MG63 (cell line): ENCODE data around the gene KCNMA1. TPM values are rescaled to one million over a fixed set of nuclear protein-coding genes. Genes with fewer than 3 reads are reported as not detected.
"Not testable (repeated sequence)": the region's sequence is repeated elsewhere in the genome, so short reads cannot be mapped to it uniquely, and the experiment has no call there.

Experiments used
- DNase-seq: peaks from one replicate; pipeline ENCODE4 v3.0.0-alpha.2; 2020
- H3K27me3 ChIP-seq: fragments of 250-450 bp; sonication (Bioruptor Pico); 2 replicates; pipeline ENCODE4 v1.5.1; 2020; ENCODE audit warnings: mild to moderate bottlenecking, moderate library complexity
- H3K36me3 ChIP-seq: fragments of 250-450 bp; sonication (Bioruptor Pico); 2 replicates; pipeline ENCODE4 v1.5.1; 2020; ENCODE audit warnings: mild to moderate bottlenecking, moderate library complexity
- H3K4me3 ChIP-seq: fragments of 250-450 bp; sonication (Bioruptor Pico); 2 replicates; pipeline ENCODE4 v1.5.1; 2020; ENCODE audit warnings: mild to moderate bottlenecking, moderate library complexity
- H3K9me3 ChIP-seq: fragments of 250-450 bp; sonication (Bioruptor Pico); 2 replicates; pipeline ENCODE4 v1.5.1; 2020; ENCODE audit warnings: mild to moderate bottlenecking, moderate library complexity
- total RNA-seq: library from RNA; depleted of rRNA; stranded (reverse); fragments of >200 nt; shearing (Covaris generic); gene quantifications from 2 replicates; pipeline ENCODE4 v1.2.3, GENCODE V29; 2014; ENCODE audit warnings: low replicate concordance

KCNMA1 gene
- total RNA-seq, 1 experiment from 2014 or later: 40.8 TPM

DNA sequence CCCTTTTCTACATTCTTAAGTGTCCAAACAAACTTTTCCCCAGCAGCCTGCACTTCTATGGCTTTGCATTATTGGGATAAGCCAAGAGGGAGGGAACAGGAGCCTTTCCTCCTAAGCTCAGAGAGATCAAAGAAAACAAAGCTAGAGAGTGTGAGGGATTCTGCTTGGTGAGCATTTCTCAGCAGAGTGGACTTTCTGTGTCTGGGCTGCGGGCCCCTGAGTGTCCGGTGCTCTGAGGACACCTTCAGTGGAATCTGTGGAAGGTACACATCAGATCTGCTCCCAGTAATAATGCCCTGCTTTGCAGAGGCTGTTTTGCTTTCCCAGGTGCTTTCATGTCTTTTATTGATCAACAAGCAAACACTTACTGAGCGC is 50.2 kb downstream of the KCNMA1 start:
- Histone ChIP-seq H3K4me3 (no peak overlapping the region), H3K27me3 (no peaks in the 10 kb centered on the region), H3K36me3 (peaks cover 24% of the 10 kb centered on the region), H3K9me3 (no peaks in the 10 kb centered on the region)
- DNase-seq: no peak

DNA sequence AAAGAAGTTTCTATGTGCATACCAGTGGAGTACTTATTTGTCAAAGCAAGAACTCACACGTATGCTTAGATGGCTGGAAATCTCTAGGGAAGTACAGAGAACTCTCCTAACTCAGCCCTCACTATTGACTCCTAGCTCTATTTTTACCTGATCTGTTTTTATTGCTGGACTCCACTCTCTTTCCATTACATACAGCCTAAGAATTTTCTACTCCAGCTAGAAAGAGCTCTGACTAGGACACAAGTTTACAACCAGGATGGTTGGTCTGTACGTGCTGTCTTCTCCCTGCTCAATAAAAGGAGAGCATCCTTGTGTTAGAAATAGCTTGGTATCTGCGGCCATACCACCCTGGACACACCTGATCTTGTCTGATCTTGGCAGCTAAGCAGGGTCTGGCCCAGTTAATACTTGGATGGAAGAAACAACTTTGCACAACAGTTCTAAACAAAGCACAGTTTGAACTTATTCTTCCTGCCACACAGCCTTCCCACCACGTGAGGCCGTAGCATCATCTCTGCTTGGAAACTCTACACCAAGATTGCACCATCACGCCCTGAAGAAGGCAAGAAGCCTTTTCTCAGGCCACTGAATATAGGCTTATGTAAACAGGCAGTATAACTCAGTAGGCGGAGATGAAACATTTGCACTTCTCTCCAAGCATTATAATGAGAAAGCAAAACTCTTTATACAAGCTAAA is 50.7 kb downstream of the KCNMA1 start:
- no peaks in the 10 kb centered on the region for H3K9me3 ChIP-seq
- peak; percentile 83 for DNase-seq

DNA sequence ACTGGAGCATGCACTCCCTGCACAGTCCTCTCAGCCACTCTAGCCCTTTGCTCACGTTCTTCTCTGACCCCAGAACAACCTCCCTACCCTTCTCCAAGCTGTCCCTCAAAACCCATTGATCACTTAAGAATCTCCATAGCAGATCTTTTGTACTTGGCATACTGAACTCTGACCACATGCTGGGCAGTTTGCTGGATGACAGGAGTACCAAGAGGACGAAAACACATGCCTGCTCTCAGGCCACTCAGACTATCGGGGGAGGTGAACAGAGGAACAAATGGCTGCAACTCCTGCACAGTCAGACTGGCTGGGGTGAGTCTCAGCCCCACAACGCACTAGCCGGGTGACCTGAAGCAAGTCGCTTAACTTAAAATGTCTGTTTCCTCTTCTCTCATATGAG is 52.7 kb downstream of the KCNMA1 start:
- no peak overlapping the region for H3K4me3 ChIP-seq
- H3K27me3 ChIP-seq: no peaks in the 10 kb centered on the region
- peaks cover 29% of the 10 kb centered on the region for H3K36me3 ChIP-seq
- DNase-seq: no peak
- H3K9me3 ChIP-seq: no peaks in the 10 kb centered on the region

More for the DNA sequence above, 50.7 kb downstream of the KCNMA1 start:
- Histone ChIP-seq H3K4me3 (no peak overlapping the region), H3K27me3 (no peaks in the 10 kb centered on the region), H3K36me3 (peaks cover 24% of the 10 kb centered on the region)

DNA sequence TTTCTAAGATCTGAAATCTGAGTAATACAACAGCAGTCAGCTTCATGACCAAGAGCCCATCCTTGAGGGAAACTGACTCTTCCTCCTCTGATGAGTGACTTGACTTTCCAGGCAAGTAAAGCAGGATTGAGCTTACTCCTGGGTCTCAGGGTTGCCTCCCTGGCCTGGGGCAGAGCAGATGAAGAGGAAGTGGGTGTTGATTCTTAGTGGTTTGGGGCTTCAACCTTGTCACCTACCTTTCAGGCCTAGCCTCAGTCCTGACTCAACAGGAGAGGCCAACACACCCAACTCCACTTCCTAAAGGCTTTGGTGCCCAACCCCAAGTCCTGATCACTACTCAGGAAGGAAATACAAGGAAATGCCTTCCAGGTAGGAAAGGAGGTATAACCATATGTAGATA is 54.1 kb downstream of the KCNMA1 start:
- no peaks in the 10 kb centered on the region for H3K9me3 ChIP-seq
- no peaks in the 10 kb centered on the region for H3K27me3 ChIP-seq
- no peak for DNase-seq
- no peak overlapping the region for H3K4me3 ChIP-seq
- H3K36me3 ChIP-seq: peaks cover 20% of the 10 kb centered on the region

DNA sequence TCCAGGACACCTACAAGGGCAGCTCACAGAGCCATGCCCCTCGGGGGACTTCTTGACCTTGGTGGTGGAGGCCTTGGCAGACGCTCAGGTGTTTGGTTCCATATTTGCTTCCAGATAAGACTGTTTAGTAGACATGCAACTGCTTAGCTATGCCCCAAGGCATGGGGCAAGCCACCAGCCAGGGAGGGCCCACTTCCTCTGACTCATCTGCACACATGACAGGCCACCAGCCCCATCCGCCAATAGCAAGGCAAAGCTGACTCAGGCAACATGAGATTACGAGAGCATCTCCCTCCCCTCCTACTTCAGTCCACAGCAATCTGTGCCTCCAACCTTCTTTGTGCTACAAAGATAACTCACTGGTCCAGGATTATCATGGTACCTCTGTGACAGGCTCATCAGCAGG is 54.9 kb downstream of the KCNMA1 start:
- peak; percentile 90 for DNase-seq
- Histone ChIP-seq H3K4me3 (no peak overlapping the region), H3K36me3 (peaks cover 28% of the 10 kb centered on the region), H3K9me3 (no peaks in the 10 kb centered on the region), H3K27me3 (no peaks in the 10 kb centered on the region)

DNA sequence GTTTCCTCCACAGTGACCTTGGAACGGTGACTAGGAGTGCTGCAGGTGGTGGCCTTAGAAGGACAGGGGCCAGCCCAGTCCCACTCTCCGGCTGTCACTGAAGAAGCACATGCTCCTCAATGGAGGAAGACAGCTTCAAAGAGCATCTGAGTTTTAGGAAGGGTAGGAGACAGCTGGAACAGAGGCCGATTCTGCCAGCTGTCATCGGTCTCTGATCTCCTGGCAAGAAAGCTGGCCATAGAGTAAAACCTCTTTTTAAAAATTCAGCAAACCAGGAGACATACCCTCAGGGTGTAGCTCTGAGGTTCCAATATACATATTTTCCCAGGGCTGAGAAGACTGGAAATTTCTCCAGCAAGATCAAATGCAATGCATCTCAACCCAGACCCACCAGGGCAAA is 55.9 kb downstream of the KCNMA1 start:
- DNase-seq: no peak

DNA sequence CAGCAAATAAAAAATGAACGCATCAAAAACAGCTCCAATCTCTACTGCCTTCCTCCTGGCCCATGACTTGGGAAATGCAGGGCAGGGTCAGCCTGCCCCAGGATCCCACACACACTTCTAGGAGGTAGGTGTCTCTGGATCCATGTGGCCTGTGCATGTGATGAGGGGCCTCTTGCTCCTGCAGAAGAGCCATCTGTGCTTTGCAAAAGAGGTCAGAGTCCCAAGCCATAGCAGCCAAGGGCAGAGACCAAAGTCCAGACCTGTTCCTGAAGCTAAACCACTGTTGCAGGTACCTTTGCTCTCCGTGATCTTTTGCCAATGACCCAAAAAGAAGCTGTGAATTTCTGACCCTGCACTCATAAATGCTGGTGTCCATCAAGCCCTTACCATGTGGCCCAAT is 57.1 kb downstream of the KCNMA1 start:
- DNase-seq: no peak

More for the DNA sequence above, 55.9 kb downstream of the KCNMA1 start:
- Histone ChIP-seq H3K9me3 (no peaks in the 10 kb centered on the region), H3K4me3 (no peak overlapping the region), H3K36me3 (peaks cover 32% of the 10 kb centered on the region), H3K27me3 (no peaks in the 10 kb centered on the region)

DNA sequence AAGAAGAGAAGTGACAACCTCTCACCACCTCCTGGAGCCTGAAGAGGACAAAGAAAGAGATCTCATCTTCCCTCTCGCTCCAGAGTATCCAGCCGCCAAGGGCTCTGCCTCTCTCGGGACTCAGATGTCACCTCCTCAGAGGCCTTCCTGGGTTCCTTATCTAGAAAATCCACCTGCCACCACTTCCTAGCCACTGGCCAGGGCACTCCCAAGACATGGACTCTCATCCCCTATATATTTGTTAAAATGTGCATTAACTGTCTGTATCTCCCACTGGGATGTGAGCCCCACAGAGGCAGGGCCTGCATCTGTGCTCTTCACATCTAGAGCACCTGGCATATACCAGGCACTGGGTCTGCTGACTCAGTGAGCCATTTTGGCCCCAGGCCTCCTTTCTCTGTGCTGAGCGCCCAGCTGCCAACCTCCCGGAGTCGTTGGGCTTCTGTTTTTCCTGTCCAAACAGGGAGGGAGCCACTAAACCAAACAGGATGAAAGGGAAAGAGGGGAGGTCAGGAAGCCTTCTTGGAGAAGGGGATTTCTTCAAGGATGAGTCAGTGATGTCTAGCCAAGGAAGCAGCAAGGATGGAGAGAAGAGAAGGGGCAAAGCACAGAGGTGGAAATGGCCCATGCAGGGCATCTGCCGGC is 58.9 kb downstream of the KCNMA1 start:
- Histone ChIP-seq H3K27me3 (no peaks in the 10 kb centered on the region), H3K4me3 (no peak overlapping the region), H3K9me3 (no peaks in the 10 kb centered on the region), H3K36me3 (peaks cover 26% of the 10 kb centered on the region)
- peak; percentile 94 for DNase-seq

More for the DNA sequence above, 57.1 kb downstream of the KCNMA1 start:
- Histone ChIP-seq H3K4me3 (no peak overlapping the region), H3K36me3 (peaks cover 26% of the 10 kb centered on the region), H3K9me3 (no peaks in the 10 kb centered on the region), H3K27me3 (no peaks in the 10 kb centered on the region)

DNA sequence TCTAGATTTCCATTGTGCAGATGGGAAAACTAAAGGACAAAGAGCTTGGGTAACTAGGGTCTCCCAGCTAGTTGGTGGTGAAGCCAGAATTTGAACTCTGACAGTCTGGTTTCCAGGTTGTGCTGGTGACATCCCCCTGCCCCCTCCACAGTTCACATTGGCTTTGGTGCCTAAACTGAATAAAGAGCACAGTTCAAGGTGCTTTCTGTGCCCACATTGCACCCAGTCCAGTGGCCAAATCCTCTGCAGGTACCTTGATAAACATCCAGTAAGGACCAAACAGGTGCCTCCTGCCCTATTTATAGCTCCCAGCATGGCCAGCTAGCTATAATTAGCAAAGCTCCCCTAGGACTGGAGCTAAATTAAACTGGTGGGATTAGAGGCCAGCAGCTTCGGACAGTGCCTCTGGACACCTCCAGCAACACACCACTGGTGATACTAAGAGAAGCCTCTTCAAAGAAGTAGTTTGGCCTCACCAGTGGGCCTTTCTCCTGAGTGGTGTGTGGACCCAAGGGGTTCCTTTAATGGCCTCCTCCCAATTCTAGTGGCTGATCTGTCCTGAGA is 59.9 kb downstream of the KCNMA1 start:
- H3K27me3 ChIP-seq: no peaks in the 10 kb centered on the region
- DNase-seq: no peak
- H3K4me3 ChIP-seq: no peak overlapping the region
- H3K9me3 ChIP-seq: no peaks in the 10 kb centered on the region
- peaks cover 19% of the 10 kb centered on the region for H3K36me3 ChIP-seq

DNA sequence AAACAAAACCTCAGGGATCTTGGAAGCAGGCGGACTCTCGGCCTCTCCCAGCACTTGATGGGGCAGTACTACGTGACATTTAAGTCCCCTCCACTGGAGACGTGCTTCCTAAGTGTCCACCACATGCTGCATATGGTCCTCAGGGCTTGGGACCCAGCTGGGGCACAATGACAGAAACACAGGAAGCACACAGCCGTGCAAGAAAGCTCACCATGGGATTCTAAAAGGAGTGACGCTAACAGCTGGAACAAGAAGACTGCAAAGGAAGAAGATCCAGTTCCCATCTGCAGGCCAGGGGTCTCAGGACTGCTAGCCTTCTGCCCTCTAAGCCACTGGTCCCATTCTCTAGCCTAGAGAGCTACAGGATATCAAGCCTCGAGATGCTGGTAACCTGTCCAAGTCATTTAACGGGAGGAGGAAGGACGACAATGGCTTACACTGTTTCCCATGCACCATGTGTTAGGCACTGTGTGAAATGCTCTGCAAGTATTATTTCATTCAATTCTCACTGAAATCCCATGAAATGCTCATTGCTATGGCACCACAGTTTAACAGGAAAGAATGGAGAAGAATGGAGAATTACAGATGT is 61.1 kb downstream of the KCNMA1 start:
- no peaks in the 10 kb centered on the region for H3K9me3 ChIP-seq
- no peak for DNase-seq
- no peak overlapping the region for H3K4me3 ChIP-seq
- peaks cover 12% of the 10 kb centered on the region for H3K36me3 ChIP-seq
- H3K27me3 ChIP-seq: no peaks in the 10 kb centered on the region

DNA sequence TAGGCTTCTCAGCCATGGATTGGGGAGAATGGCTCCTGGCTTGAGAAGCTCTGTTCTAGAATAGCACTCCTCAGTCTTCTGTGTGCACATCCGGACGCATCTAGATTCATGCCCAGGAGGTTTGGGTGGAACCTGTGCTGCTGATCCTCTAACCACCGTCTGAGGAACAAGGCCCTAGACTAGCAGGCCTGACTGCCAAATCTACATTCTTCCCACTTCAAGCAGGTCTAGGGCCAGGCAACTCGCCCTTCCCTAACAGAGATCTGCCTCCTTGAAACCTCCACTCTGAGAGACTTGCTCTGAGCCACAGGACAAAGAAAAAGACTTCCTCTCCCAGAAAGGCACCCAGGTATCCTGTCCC is 61.6 kb downstream of the KCNMA1 start:
- Histone ChIP-seq H3K9me3 (no peaks in the 10 kb centered on the region), H3K36me3 (peaks cover 15% of the 10 kb centered on the region), H3K27me3 (no peaks in the 10 kb centered on the region), H3K4me3 (no peak overlapping the region)
- DNase-seq: no peak

DNA sequence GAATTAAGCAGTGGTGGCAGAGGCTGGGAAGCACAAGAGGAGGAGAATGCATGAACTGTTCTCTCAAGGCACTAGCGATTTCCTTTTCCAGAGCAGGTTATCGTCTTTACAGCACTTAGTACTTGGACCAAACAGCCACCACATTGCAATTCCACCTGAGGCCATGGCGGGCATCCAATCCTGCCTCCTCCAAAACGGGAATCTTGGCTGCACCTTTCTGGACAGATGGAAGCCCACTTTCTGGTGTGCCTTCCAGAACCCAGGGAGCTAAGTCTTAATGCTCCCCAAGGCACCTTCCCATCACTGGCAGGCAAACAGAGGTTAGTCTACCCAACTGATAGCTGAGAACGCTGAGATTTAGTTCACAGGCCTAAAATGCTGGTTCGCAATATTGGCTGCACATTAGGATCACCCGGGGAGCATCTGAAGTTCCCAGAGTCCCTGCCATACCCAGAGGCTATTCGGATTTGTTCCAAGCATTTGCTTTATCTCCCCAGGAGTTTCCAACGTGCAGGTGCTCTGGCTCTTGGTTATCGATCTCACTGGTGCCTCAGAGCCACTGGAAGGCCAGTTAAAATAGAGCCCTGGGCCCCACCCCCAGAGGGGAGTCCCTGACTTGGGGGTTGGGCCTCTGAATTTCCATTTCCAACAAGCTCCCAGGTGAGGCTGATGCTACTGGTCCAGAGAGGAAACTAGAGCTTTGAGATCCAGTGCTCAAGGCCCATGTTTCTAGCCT is 62.2 kb downstream of the KCNMA1 start:
- DNase-seq: no peak
- H3K27me3 ChIP-seq: no peaks in the 10 kb centered on the region
- no peak overlapping the region for H3K4me3 ChIP-seq
- no peaks in the 10 kb centered on the region for H3K9me3 ChIP-seq
- peaks cover 17% of the 10 kb centered on the region for H3K36me3 ChIP-seq

DNA sequence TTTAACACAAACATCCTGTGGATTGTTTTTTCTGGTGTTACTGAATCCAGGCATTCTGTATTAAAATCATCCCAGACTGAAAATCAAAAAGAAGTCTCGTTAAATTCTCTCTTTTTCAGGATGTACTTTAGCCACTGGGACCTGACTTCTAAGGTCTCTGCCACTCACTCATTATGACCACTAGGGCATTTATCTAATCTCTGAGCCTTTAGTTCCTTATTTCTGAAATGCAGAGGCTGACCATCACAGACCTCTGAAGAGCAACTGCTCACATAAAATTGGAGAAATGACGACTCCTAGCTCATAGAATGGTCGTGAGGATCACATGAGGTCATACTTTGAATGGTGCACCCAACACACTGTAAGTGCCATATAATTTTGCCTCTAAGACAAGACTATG is 63.2 kb downstream of the KCNMA1 start:
- Histone ChIP-seq H3K36me3 (peaks cover 17% of the 10 kb centered on the region), H3K27me3 (no peaks in the 10 kb centered on the region), H3K4me3 (no peak overlapping the region), H3K9me3 (peaks cover 1% of the 10 kb centered on the region; the same call in 1 of the 2 replicates)
- DNase-seq: no peak

DNA sequence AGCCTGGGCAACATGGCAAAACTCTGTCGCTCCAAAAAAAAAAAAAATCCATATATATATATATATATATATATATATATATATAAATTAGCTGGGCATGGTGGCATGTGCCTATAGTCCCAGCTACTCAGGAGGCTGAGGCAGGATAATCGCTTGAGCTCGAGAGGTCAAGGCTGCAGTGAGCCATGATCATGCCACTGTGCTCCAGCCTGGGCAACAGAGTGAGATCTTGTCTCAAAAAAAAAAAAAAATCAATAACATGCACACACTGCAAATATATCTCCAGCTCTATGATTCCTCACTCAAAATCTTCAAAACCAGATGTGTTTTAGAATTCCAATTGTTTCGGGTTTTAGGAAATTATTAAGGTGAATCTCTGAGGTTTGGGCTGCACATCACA is 65.1 kb downstream of the KCNMA1 start:
- DNase-seq, H3K27me3 ChIP-seq, H3K4me3 ChIP-seq, H3K36me3 ChIP-seq, H3K9me3 ChIP-seq: not testable (repeated sequence)

DNA sequence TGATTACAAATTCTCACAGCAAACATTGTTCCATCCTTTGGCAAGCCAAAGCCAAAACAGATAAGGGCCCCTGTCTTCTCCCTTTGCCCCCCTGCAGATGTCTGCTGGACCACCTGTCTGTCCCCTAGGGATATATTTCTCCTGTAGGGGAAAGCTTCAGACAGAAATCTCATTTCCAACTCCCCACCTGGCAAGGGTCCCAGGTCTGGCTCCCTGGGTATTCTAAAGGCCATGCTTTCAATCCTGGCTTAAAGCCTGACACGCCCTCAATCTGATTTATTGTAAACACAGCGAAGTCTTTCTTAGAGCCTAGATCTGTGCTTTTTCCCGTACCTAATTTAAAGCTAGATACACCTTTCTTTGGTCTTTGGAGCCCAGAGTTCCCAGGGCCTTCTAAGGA is 66.1 kb downstream of the KCNMA1 start:
- H3K4me3 ChIP-seq: no peak overlapping the region
- H3K9me3 ChIP-seq: peaks cover 3% of the 10 kb centered on the region; the same call in 1 of the 2 replicates
- peaks cover 11% of the 10 kb centered on the region for H3K36me3 ChIP-seq
- no peaks in the 10 kb centered on the region for H3K27me3 ChIP-seq
- DNase-seq: peak; percentile 49

DNA sequence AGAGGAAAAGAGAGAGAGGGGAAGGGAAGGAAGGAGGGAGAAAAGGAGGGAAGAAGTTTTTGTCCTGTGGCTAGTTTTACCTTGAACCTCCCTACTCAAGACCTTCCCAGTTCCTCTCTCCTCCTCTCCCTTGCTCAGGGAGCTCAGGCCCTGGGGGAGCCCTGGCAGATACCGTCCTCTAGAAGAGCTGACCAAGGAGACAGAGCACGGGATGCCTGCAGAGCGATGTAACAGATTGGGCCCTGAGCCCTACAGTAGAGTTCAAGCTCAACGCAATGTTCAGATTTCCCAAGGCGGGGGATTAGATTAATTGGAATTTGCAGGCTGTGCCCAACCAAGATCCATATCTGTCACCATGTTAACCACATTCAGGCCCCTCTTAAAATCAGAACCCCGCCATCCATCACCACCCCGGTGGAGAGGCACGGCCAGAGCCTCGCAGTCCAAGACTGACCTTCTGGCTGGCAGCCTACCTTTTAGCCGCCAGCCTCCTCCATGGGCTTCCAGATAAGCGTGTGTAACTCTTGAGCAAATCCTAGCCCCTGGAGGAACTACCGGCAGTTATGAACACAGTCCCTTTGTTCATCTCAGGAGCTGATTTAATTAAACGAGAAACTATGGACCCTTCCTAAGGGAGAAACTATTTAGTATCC is 70.6 kb downstream of the KCNMA1 start:
- peaks cover 3% of the 10 kb centered on the region; the same call in 1 of the 2 replicates for H3K9me3 ChIP-seq
- no peaks in the 10 kb centered on the region for H3K27me3 ChIP-seq
- DNase-seq: peak; percentile 52
- no peak overlapping the region for H3K4me3 ChIP-seq
- peaks cover 18% of the 10 kb centered on the region for H3K36me3 ChIP-seq
